Keratinocyte (primary cell): ENCODE measurements around the gene ADAM33.

Experiments used
- CTCF ChIP-seq, 3 experiments: IDR thresholded peaks in 1 of 3; conservative IDR thresholded peaks in 1 of 3; optimal IDR thresholded peaks in 1 of 3; 2 replicates in 2 of 3; 3 replicates in 1 of 3; pipeline versions ENCODE3 to v1.5.1; 2011; ENCODE audit warnings: low read length in 3 of 3, mild to moderate bottlenecking in 3 of 3, moderate library complexity in 2 of 3, control low read depth in 1 of 3, inconsistent platforms in 1 of 3; ENCODE audit not compliant: insufficient read depth in 2 of 3; ENCODE audit errors: extremely low read depth in 1 of 3
- EZH2 ChIP-seq: IDR thresholded peaks from one replicate; pipeline ENCODE4 v1.6.1; 2012; ENCODE audit warnings: inconsistent platforms, mild to moderate bottlenecking, low read length, moderate library complexity

GRCh38 chr20:3633913-3634478 is 47.8 kb downstream of the ADAM33 start:
- no peak for TF ChIP-seq CTCF (optimal IDR thresholded peaks at IDR 0.05 in 1 of 3, IDR thresholded peaks at IDR 0.05 in 1 of 3, conservative IDR thresholded peaks at IDR 0.05 in 1 of 3; ENCODE audit: extremely low read depth in 1 of 3, insufficient read depth in 2 of 3, low read length in 3 of 3)
- no peak for TF ChIP-seq EZH2
